Fibroblast of mammary gland (primary cell): ENCODE data around the gene PRR22.

Experiments used
- DNase-seq: peaks from one replicate; pipeline ENCODE4 v3.0.0-alpha.2; 2010; ENCODE audit warnings: low read depth
- H3K4me3 ChIP-seq: 2 replicates; pipeline ENCODE4 v1.5.1; 2011; ENCODE audit warnings: low read depth, mild to moderate bottlenecking, low read length, moderate library complexity; ENCODE audit not compliant: control insufficient read depth
- CTCF ChIP-seq: conservative IDR thresholded peaks from 2 replicates; pipeline ENCODE4 v1.5.1; 2011; ENCODE audit warnings: low read depth, low read length, inconsistent platforms; ENCODE audit not compliant: control insufficient read depth, insufficient read depth

Gene PRR22

GRCh38 chr19:5822181-5822844 is 37.8 kb upstream of the PRR22 start:
- DNase-seq: no peak
- no peak overlapping the region for H3K4me3 ChIP-seq
- TF ChIP-seq CTCF: no peak

- no peak for DNase-seq
- TF ChIP-seq CTCF: no peak
- H3K4me3 ChIP-seq: no peak overlapping the region
Measured at GRCh38 chr19:5821521-5822180, 37.1 kb upstream of the PRR22 start.

- DNase-seq: no peak
- H3K4me3 ChIP-seq: no peak overlapping the region
- TF ChIP-seq CTCF: no peak
Measured at GRCh38 chr19:5820785-5821184, 36.2 kb upstream of the PRR22 start.

- H3K4me3 ChIP-seq: no peak overlapping the region
- no peak for DNase-seq
- no peak for TF ChIP-seq CTCF
Measured at GRCh38 chr19:5818594-5818993, 34.0 kb upstream of the PRR22 start.

- no peak for DNase-seq
- H3K4me3 ChIP-seq: no peak overlapping the region
- TF ChIP-seq CTCF: no peak
Measured at GRCh38 chr19:5817218-5817617, 32.7 kb upstream of the PRR22 start.

GRCh38 chr19:5814852-5815246 is 30.3 kb upstream of the PRR22 start:
- DNase-seq: no peak
- H3K4me3 ChIP-seq: no peak overlapping the region
- TF ChIP-seq CTCF: no peak
